AG09319 (cell line): Measurements from ENCODE around the gene XRCC4.

Experiments used
- DNase-seq: peaks from one replicate; pipeline ENCODE4 v3.0.0-alpha.2; 2010; ENCODE audit warnings: low read depth; ENCODE audit errors: extremely low read depth
- CTCF ChIP-seq: IDR thresholded peaks from 2 replicates; pipeline ENCODE4 v1.5.1; 2011; ENCODE audit warnings: low read depth, mild to moderate bottlenecking, inconsistent platforms, low read length, moderate library complexity

XRCC4 gene

GRCh38 chr5:83099445-83099844 is 22.1 kb downstream of the XRCC4 start:
- DNase-seq = no peak
- TF ChIP-seq CTCF = no peak

GRCh38 chr5:83101514-83101913 is 24.2 kb downstream of the XRCC4 start:
- no peak for TF ChIP-seq CTCF
- DNase-seq = no peak

- TF ChIP-seq CTCF = no peak
- no peak for DNase-seq
These were observed 25.1 kb downstream of the XRCC4 start for GRCh38 chr5:83102364-83102980.

GRCh38 chr5:83104021-83104420 is 26.7 kb downstream of the XRCC4 start:
- TF ChIP-seq CTCF = no peak
- DNase-seq = no peak

- DNase-seq = no peak
- no peak for TF ChIP-seq CTCF
These were observed 30.5 kb downstream of the XRCC4 start for GRCh38 chr5:83107692-83108420.

- no peak for DNase-seq
- no peak for TF ChIP-seq CTCF
These were observed 32.0 kb downstream of the XRCC4 start for GRCh38 chr5:83109380-83109779.

GRCh38 chr5:83115816-83116215 is 38.5 kb downstream of the XRCC4 start:
- no peak for TF ChIP-seq CTCF
- no peak for DNase-seq
